ENCODE measurements around the gene HAS3.
A peak's percentile ranks its signal among the peaks of the same experiment; 100 is the strongest.
"Not testable (repeated sequence)": the region's sequence is repeated elsewhere in the genome, so short reads cannot be mapped to it uniquely, and the experiment has no call there.

Gene HAS3, protein sequence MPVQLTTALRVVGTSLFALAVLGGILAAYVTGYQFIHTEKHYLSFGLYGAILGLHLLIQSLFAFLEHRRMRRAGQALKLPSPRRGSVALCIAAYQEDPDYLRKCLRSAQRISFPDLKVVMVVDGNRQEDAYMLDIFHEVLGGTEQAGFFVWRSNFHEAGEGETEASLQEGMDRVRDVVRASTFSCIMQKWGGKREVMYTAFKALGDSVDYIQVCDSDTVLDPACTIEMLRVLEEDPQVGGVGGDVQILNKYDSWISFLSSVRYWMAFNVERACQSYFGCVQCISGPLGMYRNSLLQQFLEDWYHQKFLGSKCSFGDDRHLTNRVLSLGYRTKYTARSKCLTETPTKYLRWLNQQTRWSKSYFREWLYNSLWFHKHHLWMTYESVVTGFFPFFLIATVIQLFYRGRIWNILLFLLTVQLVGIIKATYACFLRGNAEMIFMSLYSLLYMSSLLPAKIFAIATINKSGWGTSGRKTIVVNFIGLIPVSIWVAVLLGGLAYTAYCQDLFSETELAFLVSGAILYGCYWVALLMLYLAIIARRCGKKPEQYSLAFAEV

DNA sequence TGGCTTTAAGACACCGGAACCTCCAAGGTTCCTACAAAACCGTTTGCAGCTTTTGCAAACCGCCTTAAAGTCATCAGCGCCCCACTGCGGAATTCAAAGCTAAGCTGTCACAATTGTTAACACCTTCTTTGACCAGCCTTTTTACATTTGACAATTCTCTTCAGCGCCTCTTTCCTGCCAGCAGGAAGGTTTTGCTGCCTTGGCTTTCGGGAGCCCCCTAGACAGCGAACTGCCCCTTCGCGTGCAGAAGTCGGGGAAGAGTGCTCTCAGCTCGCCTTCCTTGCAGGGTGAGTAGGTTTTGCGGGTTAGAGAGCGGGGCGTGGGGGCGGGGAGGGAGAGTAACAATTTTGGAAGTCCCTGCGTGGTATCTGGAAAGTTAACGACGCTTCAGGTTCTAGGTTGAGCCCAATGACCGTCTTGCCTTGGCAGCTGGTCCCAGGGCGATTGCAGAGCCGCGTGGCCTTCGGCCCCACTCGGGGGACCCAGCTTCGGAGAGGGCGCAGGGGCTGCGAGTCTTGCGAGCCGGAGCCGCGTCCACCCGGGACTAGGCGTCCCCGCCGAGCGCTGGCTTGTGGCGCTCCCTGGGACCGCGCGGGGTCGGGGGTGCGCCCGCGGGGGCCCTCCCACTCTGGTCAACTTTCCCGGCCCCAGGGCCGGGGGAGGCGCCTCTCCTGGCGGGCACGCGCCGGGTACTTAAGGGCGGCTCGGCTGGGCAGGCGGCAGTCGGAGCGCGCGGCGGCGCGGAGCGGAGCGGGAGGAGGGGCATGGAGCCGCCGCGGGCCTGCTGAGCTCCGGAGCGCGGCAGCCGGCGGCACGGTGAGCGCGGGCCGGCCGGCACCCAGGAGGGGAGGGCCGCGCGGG is at the start of gene HAS3:
HAS3 (plus strand) TSS at position 153 of the 861 bp plus-strand sequence. CDS start 3,743 bp downstream, outside the sequence.
- DNase-seq: peak; percentile 54 to 72 (median 66)

- no peak for DNase-seq
Measured at GRCh38 chr16:69055980-69056379, 49.5 kb upstream of the HAS3 start.

GRCh38 chr16:69056421-69056820 is 49.0 kb upstream of the HAS3 start:
- no peak for DNase-seq

- peak in 2 of 3 experiments; percentile 8 to 30 for DNase-seq
Measured at GRCh38 chr16:69057400-69058378, 47.8 kb upstream of the HAS3 start.

DNA sequence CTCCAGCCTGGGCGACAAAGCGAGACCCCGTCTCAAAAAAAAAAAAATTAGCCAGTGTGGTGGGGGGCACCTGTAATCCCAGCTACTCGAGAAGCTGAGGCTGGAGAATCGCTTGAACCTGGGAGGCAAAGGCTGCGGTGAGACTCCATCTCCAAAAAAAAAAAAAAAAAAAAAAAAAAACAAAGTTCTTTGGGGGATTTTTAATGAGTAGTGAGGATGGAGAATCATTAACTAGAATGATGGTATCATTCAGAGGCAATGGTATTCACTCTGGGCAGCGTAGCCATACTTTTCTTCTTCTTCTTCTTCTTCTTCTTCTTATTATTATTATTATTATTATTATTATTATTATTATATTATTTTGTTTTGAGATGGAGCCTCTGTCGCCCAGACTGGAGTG is 42.0 kb upstream of the HAS3 start:
- not testable (repeated sequence) for DNase-seq

DNA sequence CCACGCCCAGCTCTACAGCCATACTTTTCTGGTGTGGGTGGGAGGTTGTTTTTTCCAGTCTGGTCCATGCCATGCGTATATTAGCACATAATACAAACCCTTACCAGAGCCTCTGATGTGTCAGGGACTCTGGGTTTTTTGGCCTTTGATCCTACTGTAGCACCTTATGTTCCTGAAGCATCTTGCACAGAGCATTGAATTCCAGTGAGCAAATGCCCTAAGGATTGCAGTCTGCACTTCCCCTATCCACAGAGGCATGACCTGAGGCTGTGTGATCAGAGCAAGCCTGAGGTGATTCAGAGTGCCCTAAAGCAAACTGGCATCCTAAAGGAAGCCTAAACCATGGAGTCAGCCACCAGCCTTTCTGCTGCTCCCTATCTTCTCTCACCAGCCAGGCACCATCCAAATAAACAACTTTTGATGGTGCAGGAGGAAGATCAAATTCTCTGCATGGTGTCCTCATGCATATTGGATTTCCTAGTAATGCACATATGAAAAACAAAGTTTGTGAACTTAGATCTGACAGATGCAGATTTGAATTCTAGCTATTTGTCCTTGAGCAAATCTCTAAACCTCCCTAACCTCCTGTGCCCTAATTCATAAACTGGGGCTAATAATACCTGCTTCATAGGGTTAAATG is 41.2 kb upstream of the HAS3 start:
- no peak for DNase-seq

- DNase-seq: no peak
Measured at GRCh38 chr16:69064764-69065313, 40.6 kb upstream of the HAS3 start.

- DNase-seq: no peak
Measured at GRCh38 chr16:69069504-69069903, 35.9 kb upstream of the HAS3 start.

DNA sequence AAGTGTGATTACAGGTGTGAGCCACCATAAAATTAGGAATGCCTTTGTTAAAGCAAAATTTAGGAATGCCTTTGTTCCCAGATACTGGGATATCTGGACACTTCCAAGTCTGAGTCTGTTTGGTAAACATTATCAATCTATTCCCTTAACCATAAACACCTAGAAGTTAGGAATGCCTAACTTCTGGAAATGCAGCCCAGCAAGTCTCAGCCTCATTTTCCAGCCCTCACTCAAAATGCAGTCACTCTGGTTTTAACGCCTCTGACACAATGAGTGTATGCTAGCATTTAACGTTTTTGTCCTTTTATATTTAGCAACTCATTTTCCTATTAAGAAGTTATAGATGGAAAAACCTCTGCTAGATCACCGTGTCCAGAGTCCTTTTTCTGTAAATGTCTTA is 34.4 kb upstream of the HAS3 start:
- no peak for DNase-seq

DNA sequence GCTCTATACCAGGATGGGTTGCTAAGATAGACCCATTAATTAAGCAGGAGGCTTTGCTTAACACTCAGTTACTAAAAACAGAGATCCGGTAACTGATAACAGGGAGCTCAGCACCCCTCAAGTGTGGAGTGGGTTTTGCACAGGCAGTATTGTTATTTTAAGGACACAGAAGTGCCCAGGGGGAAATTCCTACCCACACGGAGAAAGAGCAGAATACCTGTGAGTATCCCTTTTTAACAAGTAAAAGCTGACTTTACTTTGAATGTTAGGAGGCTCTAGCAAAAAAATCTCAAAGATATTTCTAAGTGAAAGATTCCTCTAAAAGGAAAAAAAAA is 32.8 kb upstream of the HAS3 start:
- DNase-seq: no peak

DNA sequence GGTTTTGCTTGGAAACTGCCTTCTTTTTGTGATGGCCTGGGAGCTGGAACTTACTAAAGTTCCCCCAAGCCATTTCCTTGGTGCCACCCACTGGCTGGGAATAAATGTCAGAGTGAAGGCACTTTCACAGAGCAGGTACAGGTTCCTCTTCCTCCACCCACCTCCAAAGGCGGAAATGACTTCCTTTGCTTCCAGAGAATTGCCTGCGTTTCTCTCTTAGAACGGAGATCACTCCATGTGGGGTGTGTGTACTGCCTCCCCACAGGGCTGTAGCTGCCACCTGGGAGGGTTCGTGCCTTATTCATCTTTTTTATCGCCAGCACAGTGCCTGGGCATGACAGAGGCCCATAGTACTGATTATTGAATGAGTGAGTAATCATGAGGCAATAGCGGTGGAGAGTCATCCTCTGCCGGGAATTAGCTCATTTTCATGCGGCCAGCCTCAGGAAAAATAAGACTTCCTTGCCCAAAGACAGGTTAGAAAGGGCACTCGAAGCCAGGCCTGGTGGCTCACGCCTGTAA is 32.2 kb upstream of the HAS3 start:
- peak in 2 of 3 experiments; percentile 4 to 11 for DNase-seq

GRCh38 chr16:69077251-69077650 is 28.2 kb upstream of the HAS3 start:
- DNase-seq: no peak

- no peak for DNase-seq
Measured at GRCh38 chr16:69078073-69078472, 27.4 kb upstream of the HAS3 start.

DNA sequence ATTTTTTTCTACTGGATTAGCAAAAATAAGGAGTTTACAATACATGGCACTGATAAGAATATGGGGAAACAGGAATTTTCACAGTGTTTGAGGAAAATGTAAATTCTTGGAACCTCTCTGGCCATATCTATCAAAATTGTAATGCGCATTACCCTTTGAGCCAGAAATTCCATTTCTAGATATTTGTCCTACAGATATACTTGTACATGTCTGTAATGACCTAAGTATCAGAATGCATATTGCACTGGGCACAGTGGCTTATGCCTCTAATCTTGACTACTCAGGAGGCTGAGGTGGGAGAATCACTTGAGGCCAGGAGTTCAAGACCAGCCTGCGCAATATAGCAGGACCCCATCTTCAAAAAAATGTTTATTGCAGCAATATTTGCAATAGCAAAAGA is 25.8 kb upstream of the HAS3 start:
- DNase-seq: no peak

GRCh38 chr16:69083306-69083941 is 22.0 kb upstream of the HAS3 start:
- DNase-seq: no peak

- DNase-seq: no peak
Measured at GRCh38 chr16:69084289-69084688, 21.2 kb upstream of the HAS3 start.

GRCh38 chr16:69085032-69085695 is 20.3 kb upstream of the HAS3 start:
- DNase-seq: no peak

DNA sequence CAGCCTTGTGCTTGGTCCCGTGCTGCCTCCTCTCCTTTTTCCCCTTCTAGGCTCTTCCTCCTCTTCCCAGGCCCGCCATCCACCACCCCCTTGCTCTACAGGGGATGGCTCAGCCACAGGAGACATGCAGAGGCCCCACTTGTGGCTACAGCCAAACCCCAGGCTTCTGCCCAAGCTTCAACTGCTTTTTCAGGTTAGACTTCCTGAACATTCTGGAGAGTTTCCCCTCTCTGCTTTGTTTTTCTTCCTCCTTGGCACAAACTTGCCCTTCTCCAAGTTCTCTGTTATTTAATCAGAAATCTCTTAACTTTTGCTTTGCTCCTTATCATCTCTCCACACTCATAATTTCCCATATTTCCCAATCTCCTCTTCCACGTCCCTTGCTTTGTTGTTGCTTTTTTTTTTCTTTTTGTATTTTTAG is 18.3 kb upstream of the HAS3 start:
- DNase-seq: no peak

DNA sequence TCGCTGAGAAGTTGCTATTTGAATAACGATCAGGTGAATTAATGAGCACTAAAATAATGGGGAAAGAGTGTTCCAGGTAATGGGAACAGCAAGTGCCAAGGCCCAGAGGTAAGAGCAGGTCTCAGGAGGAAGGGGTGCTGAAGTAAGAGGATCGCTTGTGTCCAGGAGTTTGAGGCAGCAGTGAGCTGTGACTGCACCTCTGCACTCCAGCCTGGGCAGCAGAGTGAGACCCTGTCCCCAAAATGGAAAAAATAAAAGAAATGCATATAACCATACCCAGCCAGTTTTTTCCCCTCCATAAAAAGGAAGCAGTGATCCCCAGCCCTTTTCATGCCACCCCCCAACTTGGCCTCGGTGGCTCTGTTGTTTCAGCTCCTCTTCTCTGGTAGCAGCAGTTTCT is 16.8 kb upstream of the HAS3 start:
- DNase-seq: no peak

All from NCI-H1417 (cell line).